Esophagus (tissue), 2 donors: ENCODE data around the gene LRRK1. TPM values are rescaled to one million over a fixed set of nuclear protein-coding genes. Genes with fewer than 3 reads are reported as not detected.

Experiments
- H3K27ac ChIP-seq, 2 donors: one replicate each; pipeline ENCODE4 v1.5.1; 2013; ENCODE audit warnings: low read depth in 2 of 2, mild to moderate bottlenecking in 2 of 2, inconsistent platforms in 1 of 2, low read length in 1 of 2, moderate library complexity in 1 of 2
- H3K27me3 ChIP-seq, 2 donors: one replicate each; pipeline ENCODE4 v1.6.1; 2013; ENCODE audit warnings: low read length in 2 of 2, control low read depth in 1 of 2, mild to moderate bottlenecking in 1 of 2; ENCODE audit not compliant: insufficient read depth in 2 of 2, control insufficient read depth in 1 of 2
- H3K36me3 ChIP-seq, 2 donors: one replicate each; pipeline ENCODE4 v1.6.1; 2013; ENCODE audit warnings: low read length in 1 of 2; ENCODE audit not compliant: control insufficient read depth in 2 of 2, insufficient read depth in 2 of 2
- H3K4me1 ChIP-seq, 2 donors: one replicate each; pipeline ENCODE4 v1.6.1; 2013; ENCODE audit warnings: low read length in 1 of 2; ENCODE audit not compliant: control insufficient read depth in 2 of 2, insufficient read depth in 2 of 2
- H3K4me3 ChIP-seq, 2 donors: one replicate each; pipeline ENCODE4 v1.5.1; 2013; ENCODE audit warnings: low read length in 2 of 2, mild to moderate bottlenecking in 2 of 2, low read depth in 1 of 2, moderate library complexity in 1 of 2
- H3K9me3 ChIP-seq, 2 donors: one replicate each; pipeline ENCODE4 v1.6.1; 2013; ENCODE audit warnings: mild to moderate bottlenecking in 2 of 2, low read depth in 1 of 2, low read length in 1 of 2, moderate library complexity in 1 of 2; ENCODE audit not compliant: control insufficient read depth in 2 of 2, insufficient read depth in 1 of 2
- WGBS, 2 donors: extraction: QIAGEN DNeasy Blood & Tissue Kit; methylation state at CpG; one replicate each; pipeline ENCODE4 v1.1.7; 2013; 5-methylcytosine and 5-hydroxymethylcytosine counted together
- polyA plus RNA-seq, 2 donors: library from polyadenylated mRNA; stranded (reverse); fragments of 200-250 nt; gene quantifications; one replicate each; pipeline ENCODE4 v1.2.3, GENCODE V29; 2013
- donor health status: healthy with polysubstance abuse.
- donor health status: Bipolar disorder and iron deficiency.

LRRK1 gene
- polyA plus RNA-seq, 2 donors = 4.4 to 7.0 TPM

DNA sequence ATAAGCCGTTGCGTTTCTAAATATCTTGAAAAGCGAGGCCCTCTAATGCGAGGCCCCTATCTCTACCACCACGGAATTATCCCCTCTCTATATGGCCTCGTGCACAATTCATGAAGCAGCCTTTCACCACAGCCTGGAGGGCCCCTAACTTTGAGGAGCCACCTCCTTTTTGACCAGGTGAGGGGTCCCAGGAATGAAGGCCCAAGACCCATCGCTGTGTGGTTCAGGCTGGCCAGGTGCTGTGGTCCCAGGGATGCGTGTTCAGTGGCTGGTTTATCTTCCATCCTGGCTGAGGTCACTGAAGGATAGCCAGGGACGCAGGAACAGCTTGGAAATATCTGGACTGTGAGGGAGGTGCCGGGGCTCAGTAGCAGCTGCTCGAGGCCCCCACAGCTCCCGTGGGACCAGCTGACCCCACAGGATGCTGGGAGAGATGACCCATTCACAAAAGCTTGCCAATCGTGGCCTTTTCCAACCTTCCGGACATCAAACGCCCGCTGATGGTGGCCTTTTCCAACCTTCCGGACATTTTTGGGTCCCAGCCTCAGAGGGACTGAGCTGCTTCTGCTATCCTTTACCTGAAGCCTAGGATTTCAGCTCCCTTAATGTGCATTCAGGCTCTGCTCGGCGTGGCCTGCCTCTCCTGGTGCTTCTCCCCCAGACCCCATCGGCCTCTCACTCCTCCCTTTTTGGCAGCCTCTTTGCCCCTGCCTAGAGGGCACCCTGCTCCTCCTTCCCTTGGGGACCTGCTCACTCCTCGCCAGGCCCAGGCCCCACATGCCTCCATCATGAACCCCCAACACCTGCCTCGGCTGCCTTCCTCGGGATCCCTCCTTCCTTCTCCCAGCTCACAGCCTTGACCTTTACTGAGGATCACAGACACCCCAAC is 191.8 kb downstream of the LRRK1 start:
- Histone ChIP-seq H3K4me1 (peaks cover 4 to 12% of the 10 kb centered on the region in 2 donors), H3K9me3 (no peaks in the 10 kb centered on the region), H3K36me3 (no peaks in the 10 kb centered on the region), H3K27ac (no peak overlapping the region), H3K4me3 (no peak overlapping the region), H3K27me3 (no peaks in the 10 kb centered on the region)
- 85% methylated on average over 22 of the region's 23 CpGs for WGBS, 2 donors

GRCh38 chr15:101111570-101112262 is 192.6 kb downstream of the LRRK1 start:
- H3K9me3 ChIP-seq = no peaks in the 10 kb centered on the region
- no peaks in the 10 kb centered on the region for H3K36me3 ChIP-seq
- no peak overlapping the region for H3K27ac ChIP-seq
- H3K27me3 ChIP-seq = no peaks in the 10 kb centered on the region
- H3K4me3 ChIP-seq = no peak overlapping the region
- WGBS, 2 donors = 85 to 86% methylated on average over 14 to 16 of the region's 16 CpGs
- H3K4me1 ChIP-seq = peaks cover 4 to 12% of the 10 kb centered on the region in 2 donors

GRCh38 chr15:101112336-101113113 is 193.4 kb downstream of the LRRK1 start:
- no peaks in the 10 kb centered on the region for H3K27me3 ChIP-seq
- H3K9me3 ChIP-seq = no peaks in the 10 kb centered on the region
- no peaks in the 10 kb centered on the region for H3K36me3 ChIP-seq
- H3K4me3 ChIP-seq = no peak overlapping the region
- H3K4me1 ChIP-seq = peaks cover 4 to 12% of the 10 kb centered on the region in 2 donors
- no peak overlapping the region for H3K27ac ChIP-seq
- 48 to 59% methylated on average over 16 of the region's 16 CpGs for WGBS, 2 donors

GRCh38 chr15:101113114-101114005 is 194.2 kb downstream of the LRRK1 start:
- 88 to 89% methylated on average over 19 of the region's 19 CpGs for WGBS, 2 donors
- Histone ChIP-seq H3K4me1 (peaks cover 4 to 12% of the 10 kb centered on the region in 2 donors), H3K9me3 (no peaks in the 10 kb centered on the region), H3K36me3 (no peaks in the 10 kb centered on the region), H3K27me3 (no peaks in the 10 kb centered on the region), H3K4me3 (no peak overlapping the region), H3K27ac (no peak overlapping the region)

- Histone ChIP-seq H3K27me3 (no peaks in the 10 kb centered on the region), H3K4me3 (no peak overlapping the region), H3K27ac (no peak overlapping the region), H3K9me3 (no peaks in the 10 kb centered on the region), H3K4me1 (peaks cover 4 to 12% of the 10 kb centered on the region in 2 donors), H3K36me3 (no peaks in the 10 kb centered on the region)
- WGBS, 2 donors = 69 to 75% methylated on average over 10 of the region's 10 CpGs
Measured at GRCh38 chr15:101114166-101114565, 195.0 kb downstream of the LRRK1 start.

DNA sequence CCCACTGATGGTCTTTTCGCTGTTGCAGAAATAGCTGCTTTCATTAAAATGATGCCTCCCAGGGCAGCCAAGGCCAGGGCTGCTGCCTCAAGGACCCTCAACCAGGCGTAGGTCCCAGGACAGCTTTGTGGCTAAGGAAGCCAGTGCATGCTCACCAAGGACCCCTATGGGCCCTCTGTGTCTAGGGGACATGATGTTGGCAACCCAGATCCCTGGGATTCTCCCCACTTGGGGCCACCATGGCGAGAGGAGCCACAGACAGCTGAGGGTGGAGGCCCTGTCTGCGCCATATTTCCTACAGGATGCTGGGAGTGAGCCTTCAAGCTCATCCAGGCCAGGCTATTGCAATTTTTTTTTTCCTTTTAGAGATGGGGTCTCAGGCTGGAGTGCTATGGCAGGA is 195.5 kb downstream of the LRRK1 start:
- no peaks in the 10 kb centered on the region for H3K36me3 ChIP-seq
- H3K27me3 ChIP-seq = no peaks in the 10 kb centered on the region
- peaks cover 4 to 12% of the 10 kb centered on the region in 2 donors for H3K4me1 ChIP-seq
- 95 to 97% methylated on average over 4 of the region's 4 CpGs for WGBS, 2 donors
- no peak overlapping the region for H3K27ac ChIP-seq
- H3K4me3 ChIP-seq = no peak overlapping the region
- no peaks in the 10 kb centered on the region for H3K9me3 ChIP-seq

GRCh38 chr15:101115393-101115785 is 196.2 kb downstream of the LRRK1 start:
- H3K27ac ChIP-seq = no peak overlapping the region
- H3K36me3 ChIP-seq = no peaks in the 10 kb centered on the region
- H3K27me3 ChIP-seq = no peaks in the 10 kb centered on the region
- no peak overlapping the region for H3K4me3 ChIP-seq
- no peaks in the 10 kb centered on the region for H3K9me3 ChIP-seq
- peaks cover 4 to 12% of the 10 kb centered on the region in 2 donors for H3K4me1 ChIP-seq
- WGBS, 2 donors = 63 to 79% methylated on average over 9 of the region's 9 CpGs

- 62 to 71% methylated on average over 17 of the region's 17 CpGs for WGBS, 2 donors
Measured at GRCh38 chr15:101115786-101116680, 196.9 kb downstream of the LRRK1 start.

More at GRCh38 chr15:101115786-101116680, 196.9 kb downstream of the LRRK1 start:
- peaks cover 4 to 12% of the 10 kb centered on the region in 2 donors for H3K4me1 ChIP-seq
- H3K27ac ChIP-seq = no peak overlapping the region
- no peaks in the 10 kb centered on the region for H3K9me3 ChIP-seq
- H3K27me3 ChIP-seq = no peaks in the 10 kb centered on the region
- H3K36me3 ChIP-seq = no peaks in the 10 kb centered on the region
- no peak overlapping the region for H3K4me3 ChIP-seq
